GM23338 (cell line): ENCODE data around the gene PSAPL1.

Experiments
- CREB1 ChIP-seq: fragments of 250-450 bp; sonication (Bioruptor Pico); IDR thresholded peaks from 2 replicates; pipeline ENCODE4 v1.5.0; 2020; ENCODE audit warnings: low read depth, mild to moderate bottlenecking, moderate library complexity
- EZH2 ChIP-seq: fragments of 200-600 bp; sonication (generic); IDR thresholded peaks from one replicate; pipeline ENCODE4 v1.8.0; 2017; ENCODE audit warnings: antibody characterized with exemption, mild to moderate bottlenecking, low read depth; ENCODE audit not compliant: unreplicated experiment
- EZH2phosphoT487 ChIP-seq: fragments of 200-600 bp; sonication (generic); IDR thresholded peaks from one replicate; pipeline ENCODE4 v1.8.1; 2018; ENCODE audit warnings: antibody characterized with exemption; ENCODE audit not compliant: unreplicated experiment
- JUNB ChIP-seq: IDR thresholded peaks from one replicate; pipeline ENCODE4 v1.6.1; 2016; ENCODE audit warnings: antibody characterized with exemption; ENCODE audit not compliant: unreplicated experiment
- POLR2AphosphoS5 ChIP-seq: IDR thresholded peaks from 2 replicates; pipeline ENCODE4 v1.6.1; 2016; ENCODE audit warnings: antibody characterized with exemption, low read depth
- TF ChIP-seq, protein P1 (sequence below), 2 experiments: fragments of 200-600 bp in 1 of 2; sonication (generic) in 1 of 2; conservative IDR thresholded peaks; 2 replicates each; pipeline versions ENCODE4 v1.5.1 to v1.6.1; 2016 to 2017; ENCODE audit warnings: antibody characterized with exemption in 2 of 2, low read depth in 2 of 2, mild to moderate bottlenecking in 2 of 2, moderate library complexity in 1 of 2
- TF ChIP-seq, protein P2 (sequence below): IDR thresholded peaks from one replicate; pipeline ENCODE4 v1.6.1; 2018; ENCODE audit warnings: antibody characterized with exemption; ENCODE audit not compliant: unreplicated experiment

DNA sequence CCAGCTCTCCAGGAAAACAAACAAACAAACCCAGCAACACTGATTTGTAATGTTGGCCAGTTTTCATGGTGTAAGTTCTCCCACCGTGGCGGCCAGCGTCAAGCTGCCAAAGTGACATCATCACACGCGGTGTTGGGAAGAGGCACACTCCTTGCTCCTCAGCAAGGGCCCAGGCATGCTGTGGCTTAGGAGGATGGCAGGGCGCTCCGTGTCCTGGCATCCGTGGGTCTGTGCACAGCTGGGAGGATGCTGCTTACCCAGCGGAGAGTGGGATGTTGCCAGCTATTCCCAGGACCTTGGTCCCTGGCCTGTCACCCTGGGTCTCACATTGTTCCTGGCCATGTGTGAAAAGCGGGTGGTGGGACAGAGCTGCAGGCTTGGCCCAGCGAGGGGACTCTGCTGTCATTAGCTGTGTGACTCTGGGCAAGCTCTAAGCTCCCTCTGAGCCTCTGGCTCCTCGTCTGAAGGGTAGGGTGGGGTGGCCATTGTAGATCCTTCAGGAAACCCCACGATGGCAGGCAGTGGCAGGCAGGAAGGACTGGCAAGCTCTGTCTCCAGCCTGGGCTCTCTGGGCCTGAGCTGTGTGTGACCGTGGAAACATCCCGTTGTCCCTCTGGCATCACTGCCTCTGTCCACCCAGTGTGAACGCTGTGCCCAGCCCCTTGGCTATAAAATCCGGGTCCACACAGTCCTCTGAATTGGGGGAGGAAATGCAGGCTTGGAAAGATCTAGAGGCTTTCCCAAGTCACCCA lies 10.8 kb downstream of the PSAPL1 start:
- no peak for TF ChIP-seq EZH2
- TF ChIP-seq, protein P1, sequence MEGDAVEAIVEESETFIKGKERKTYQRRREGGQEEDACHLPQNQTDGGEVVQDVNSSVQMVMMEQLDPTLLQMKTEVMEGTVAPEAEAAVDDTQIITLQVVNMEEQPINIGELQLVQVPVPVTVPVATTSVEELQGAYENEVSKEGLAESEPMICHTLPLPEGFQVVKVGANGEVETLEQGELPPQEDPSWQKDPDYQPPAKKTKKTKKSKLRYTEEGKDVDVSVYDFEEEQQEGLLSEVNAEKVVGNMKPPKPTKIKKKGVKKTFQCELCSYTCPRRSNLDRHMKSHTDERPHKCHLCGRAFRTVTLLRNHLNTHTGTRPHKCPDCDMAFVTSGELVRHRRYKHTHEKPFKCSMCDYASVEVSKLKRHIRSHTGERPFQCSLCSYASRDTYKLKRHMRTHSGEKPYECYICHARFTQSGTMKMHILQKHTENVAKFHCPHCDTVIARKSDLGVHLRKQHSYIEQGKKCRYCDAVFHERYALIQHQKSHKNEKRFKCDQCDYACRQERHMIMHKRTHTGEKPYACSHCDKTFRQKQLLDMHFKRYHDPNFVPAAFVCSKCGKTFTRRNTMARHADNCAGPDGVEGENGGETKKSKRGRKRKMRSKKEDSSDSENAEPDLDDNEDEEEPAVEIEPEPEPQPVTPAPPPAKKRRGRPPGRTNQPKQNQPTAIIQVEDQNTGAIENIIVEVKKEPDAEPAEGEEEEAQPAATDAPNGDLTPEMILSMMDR (conservative IDR thresholded peaks at IDR 0.05; ENCODE audit: low read depth in 2 of 2): no peak
- no peak for TF ChIP-seq POLR2AphosphoS5
- no peak for TF ChIP-seq EZH2phosphoT487
- no peak for TF ChIP-seq CREB1 (CRISPR knock-in tag)
- no peak for TF ChIP-seq JUNB
- TF ChIP-seq, protein P2, sequence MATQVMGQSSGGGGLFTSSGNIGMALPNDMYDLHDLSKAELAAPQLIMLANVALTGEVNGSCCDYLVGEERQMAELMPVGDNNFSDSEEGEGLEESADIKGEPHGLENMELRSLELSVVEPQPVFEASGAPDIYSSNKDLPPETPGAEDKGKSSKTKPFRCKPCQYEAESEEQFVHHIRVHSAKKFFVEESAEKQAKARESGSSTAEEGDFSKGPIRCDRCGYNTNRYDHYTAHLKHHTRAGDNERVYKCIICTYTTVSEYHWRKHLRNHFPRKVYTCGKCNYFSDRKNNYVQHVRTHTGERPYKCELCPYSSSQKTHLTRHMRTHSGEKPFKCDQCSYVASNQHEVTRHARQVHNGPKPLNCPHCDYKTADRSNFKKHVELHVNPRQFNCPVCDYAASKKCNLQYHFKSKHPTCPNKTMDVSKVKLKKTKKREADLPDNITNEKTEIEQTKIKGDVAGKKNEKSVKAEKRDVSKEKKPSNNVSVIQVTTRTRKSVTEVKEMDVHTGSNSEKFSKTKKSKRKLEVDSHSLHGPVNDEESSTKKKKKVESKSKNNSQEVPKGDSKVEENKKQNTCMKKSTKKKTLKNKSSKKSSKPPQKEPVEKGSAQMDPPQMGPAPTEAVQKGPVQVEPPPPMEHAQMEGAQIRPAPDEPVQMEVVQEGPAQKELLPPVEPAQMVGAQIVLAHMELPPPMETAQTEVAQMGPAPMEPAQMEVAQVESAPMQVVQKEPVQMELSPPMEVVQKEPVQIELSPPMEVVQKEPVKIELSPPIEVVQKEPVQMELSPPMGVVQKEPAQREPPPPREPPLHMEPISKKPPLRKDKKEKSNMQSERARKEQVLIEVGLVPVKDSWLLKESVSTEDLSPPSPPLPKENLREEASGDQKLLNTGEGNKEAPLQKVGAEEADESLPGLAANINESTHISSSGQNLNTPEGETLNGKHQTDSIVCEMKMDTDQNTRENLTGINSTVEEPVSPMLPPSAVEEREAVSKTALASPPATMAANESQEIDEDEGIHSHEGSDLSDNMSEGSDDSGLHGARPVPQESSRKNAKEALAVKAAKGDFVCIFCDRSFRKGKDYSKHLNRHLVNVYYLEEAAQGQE: no peak
